T-cell (primary cell): Measurements from ENCODE around the gene CYP1A2. TPM values are rescaled to one million over a fixed set of nuclear protein-coding genes. Genes with fewer than 3 reads are reported as not detected.
A peak's percentile ranks its signal among the peaks of the same experiment; 100 is the strongest.

Experiments used
- ATAC-seq, 4 experiments: fragments of 200-7000 bp in 3 of 4; fragments of 150-1000 bp in 1 of 4; cut with Tn5 transposase; replicated peaks in 1 of 4; 1 replicate in 3 of 4; 2 replicates in 1 of 4; pipeline ENCODE4 v1.10.0; 2021; ENCODE audit warnings: moderate library complexity in 3 of 4, mild to moderate bottlenecking in 2 of 4, moderate number of reproducible peaks in 1 of 4
- CTCF ChIA-PET, 2 donors: fragments of 300-600 bp; sonication (Branson Sonifier 250); formaldehyde crosslinking; loops; one replicate each; lab custom pipeline; 2022; ENCODE audit warnings: antibody characterized with exemption in 2 of 2; lab: Charles Lee
- POLR2A ChIA-PET, 2 donors: fragments of 300-600 bp; sonication (Branson Sonifier 250); formaldehyde crosslinking; loops; one replicate each; lab custom pipeline; 2022; ENCODE audit warnings: antibody characterized with exemption in 2 of 2; lab: Charles Lee
- DNase-seq, 35 experiments: peaks; one replicate each; pipeline versions ENCODE4 v3.0.0 to v3.0.0-alpha.2; 2013 to 2023
- H3K27ac ChIP-seq: one replicate; pipeline ENCODE4 v1.5.1; 2013; ENCODE audit warnings: low read length
- H3K27me3 ChIP-seq, 2 experiments: replicated peaks in 1 of 2; 1 replicate in 1 of 2; 2 replicates in 1 of 2; pipeline versions ENCODE4 v1.6.1 to v1.7.0; 2013; ENCODE audit warnings: low read length in 1 of 2, mixed read lengths in 1 of 2; ENCODE audit not compliant: control insufficient read depth in 2 of 2, insufficient read depth in 2 of 2; ENCODE audit errors: extremely low read depth in 1 of 2
- H3K36me3 ChIP-seq, 2 donors: 1 replicate in 1 of 2; 2 replicates in 1 of 2; pipeline versions ENCODE4 v1.6.1 to v1.7.0; 2013; ENCODE audit warnings: low read length in 1 of 2; ENCODE audit not compliant: control insufficient read depth in 2 of 2, insufficient read depth in 1 of 2; ENCODE audit errors: extremely low read depth in 1 of 2
- H3K4me1 ChIP-seq, 2 experiments: 1 replicate in 1 of 2; 2 replicates in 1 of 2; pipeline versions ENCODE4 v1.6.1 to v1.7.0; 2013; ENCODE audit warnings: low read length in 2 of 2, mixed read lengths in 1 of 2; ENCODE audit not compliant: insufficient read depth in 2 of 2, control insufficient read depth in 1 of 2; ENCODE audit errors: extremely low read depth in 1 of 2
- H3K4me3 ChIP-seq, 2 donors: 1 replicate in 1 of 2; 2 replicates in 1 of 2; pipeline versions ENCODE4 v1.5.1 to v1.7.0; 2013; ENCODE audit warnings: mild to moderate bottlenecking in 2 of 2, low read length in 1 of 2, moderate library complexity in 1 of 2; ENCODE audit not compliant: control insufficient read depth in 1 of 2; ENCODE audit errors: extremely low read depth in 1 of 2
- H3K9me3 ChIP-seq: 2 replicates; pipeline ENCODE4 v1.7.0; 2013
- H3K27ac Mint-ChIP-seq, 2 donors: one replicate each; pipeline ENCODE4 v1.8.0; 2020 to 2021; ENCODE audit warnings: mild to moderate bottlenecking in 2 of 2, mixed read lengths in 2 of 2
- H3K27me3 Mint-ChIP-seq, 2 donors: one replicate each; pipeline ENCODE4 v1.8.0; 2021 to 2022; ENCODE audit warnings: mixed read lengths in 2 of 2
- H3K36me3 Mint-ChIP-seq: one replicate; pipeline ENCODE4 v1.8.0; 2021; ENCODE audit warnings: mixed read lengths
- H3K4me1 Mint-ChIP-seq, 3 donors: one replicate each; pipeline ENCODE4 v1.8.0; 2020 to 2022; ENCODE audit warnings: mixed read lengths in 3 of 3, mild to moderate bottlenecking in 1 of 3
- H3K4me3 Mint-ChIP-seq, 3 donors: one replicate each; pipeline ENCODE4 v1.8.0; 2020 to 2022; ENCODE audit warnings: mild to moderate bottlenecking in 3 of 3, mixed read lengths in 3 of 3, moderate library complexity in 3 of 3
- H3K9me3 Mint-ChIP-seq, 3 donors: one replicate each; pipeline ENCODE4 v1.8.0; 2020 to 2022; ENCODE audit warnings: mixed read lengths in 3 of 3
- WGBS: methylation state at CpG from one replicate; pipeline ENCODE4 v1.1.5; 2013; ENCODE audit warnings: missing lambda C conversion rate; ENCODE audit not compliant: insufficient coverage; 5-methylcytosine and 5-hydroxymethylcytosine counted together
- total RNA-seq, 35 experiments: library from RNA in 6 of 35; stranded (reverse) in 6 of 35; fragments of 120-200 nt in 1 of 35; gene quantifications; one replicate each; pipeline versions ENCODE4 v1.2.1 to v1.2.4 and lab custom pipeline; 2013 to 2026

The CYP1A2 gene
- total RNA-seq, 5 donors from 2014 or later (not counting 1 experiment from before 2014, with no cell fraction given): not detected

DNA sequence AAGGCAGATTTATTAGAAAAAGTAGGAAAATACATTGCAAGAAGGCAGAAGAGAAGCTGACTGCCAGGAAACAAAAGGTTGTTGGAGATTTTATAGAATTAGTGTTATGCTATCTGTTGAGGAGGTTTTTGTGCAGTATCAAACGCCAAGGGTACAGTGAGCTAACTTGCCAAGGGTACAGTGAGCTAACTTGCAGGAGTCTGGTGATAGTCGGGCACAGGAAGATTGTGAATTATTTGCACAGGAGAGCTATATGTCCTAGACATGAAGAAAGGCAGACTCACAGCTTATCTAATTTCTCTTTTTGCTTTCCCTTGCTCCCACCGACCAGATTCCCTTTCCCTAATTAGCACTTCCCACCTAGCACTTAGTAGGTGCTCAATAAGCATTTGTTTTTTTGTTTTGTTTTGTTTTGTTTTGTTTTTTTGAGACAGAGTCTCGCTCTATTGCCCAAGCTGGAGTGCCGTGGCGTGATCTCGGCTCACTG lies 30.6 kb downstream of the CYP1A2 start:
- peak overlapping the region; percentile 97 for H3K27ac ChIP-seq
- DNase-seq (peak in 1 of 35 experiments; percentile 41), ATAC-seq (no peak)
- no peaks in the 10 kb centered on the region for H3K27me3 ChIP-seq
- 56% methylated on average over 4 of the region's 7 CpGs for WGBS
- H3K4me1 ChIP-seq: peaks cover 47 to 86% of the 10 kb centered on the region in 2 experiments
- CTCF ChIA-PET: interaction anchor here (0.5 to 10.2 kb wide), 7 partner anchors 8 to 123 kb away, joined by 3 to 158 read pairs (median 16); no protein-coding TSS in a partner anchor
- no peak overlapping the region for H3K4me3 ChIP-seq
- H3K27ac Mint-ChIP-seq: peak overlapping the region; percentile 99
- no peaks in the 10 kb centered on the region for H3K9me3 Mint-ChIP-seq
- H3K36me3 Mint-ChIP-seq: no peaks in the 10 kb centered on the region
- POLR2A ChIA-PET: interaction anchor here (0.6 to 1.6 kb wide), 3 partner anchors 8 to 146 kb away, joined by 3 to 6 read pairs (median 5); no protein-coding TSS in a partner anchor
- no peaks in the 10 kb centered on the region for H3K36me3 ChIP-seq
- peaks cover 77 to 78% (median 77%) of the 10 kb centered on the region in 3 donors for H3K4me1 Mint-ChIP-seq
- H3K4me3 Mint-ChIP-seq: peak overlapping the region in 2 of 3 donors; percentile 25 to 97
- no peaks in the 10 kb centered on the region for H3K27me3 Mint-ChIP-seq
- no peaks in the 10 kb centered on the region for H3K9me3 ChIP-seq

DNA sequence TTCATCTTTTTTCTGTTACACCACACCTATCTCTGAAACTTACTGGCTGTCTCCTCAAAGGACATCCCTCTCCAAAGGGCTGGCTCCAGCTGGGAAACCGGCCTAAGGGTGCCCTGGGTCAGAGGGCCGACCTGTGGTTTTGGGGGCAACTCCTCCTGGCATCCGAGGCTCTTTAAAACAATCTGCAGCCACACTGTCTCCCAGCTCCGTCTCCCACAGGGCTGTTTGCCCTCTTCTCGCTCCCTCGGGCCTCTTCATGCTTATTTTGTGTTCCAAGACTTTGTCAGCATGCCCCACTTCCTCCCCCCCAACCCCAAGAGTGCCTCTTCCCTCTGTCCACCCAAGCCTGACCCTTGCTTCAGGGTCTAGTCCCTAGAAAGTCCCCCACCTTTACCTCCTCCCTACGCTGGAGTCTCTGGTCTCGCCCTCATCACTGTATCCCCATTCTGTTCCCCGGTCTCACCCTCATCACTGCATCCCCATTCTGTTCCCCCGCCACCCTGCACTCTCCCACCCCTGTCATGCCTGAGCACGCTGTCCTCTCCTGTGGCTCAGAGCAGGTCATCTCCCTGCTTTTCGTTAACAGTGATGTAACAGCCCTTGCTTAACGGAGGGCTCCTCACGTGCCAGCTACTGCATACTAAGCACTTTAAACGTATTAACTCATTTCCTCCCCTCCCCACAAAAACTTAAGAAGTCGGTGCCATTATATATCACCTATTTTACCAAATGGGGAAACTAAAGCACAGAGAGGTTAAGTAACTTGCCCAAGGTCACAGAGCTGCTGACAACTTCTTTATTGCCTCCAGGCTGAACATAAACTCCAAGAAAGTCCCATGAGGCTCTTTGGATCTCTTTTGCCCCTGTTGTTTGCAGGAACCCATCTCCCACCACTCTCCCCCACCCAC lies 32.1 kb downstream of the CYP1A2 start:
- ChIA-PET POLR2A (interaction anchor here (0.6 to 1.1 kb wide), 2 partner anchors 9 to 11 kb away, joined by 3 to 4 read pairs; no protein-coding TSS in a partner anchor), CTCF (interaction anchor here (0.5 to 10.2 kb wide), 9 partner anchors 10 to 240 kb away, joined by 3 to 158 read pairs (median 6); partner anchors contain the start of gene ARID3B (in 1 of the 2))
- H3K9me3 ChIP-seq: no peaks in the 10 kb centered on the region
- peaks cover 0 to 6% of the 10 kb centered on the region in 2 donors for H3K36me3 ChIP-seq
- peaks cover 48 to 89% of the 10 kb centered on the region in 2 experiments for H3K4me1 ChIP-seq
- H3K27ac ChIP-seq: peak overlapping the region; percentile 97
- DNase-seq (peak in 12 of 35 experiments; percentile 35 to 80 (median 46)), ATAC-seq (peak; percentile 7 to 25 (median 10))
- Mint-ChIP-seq H3K4me1 (peaks cover 79 to 84% (median 80%) of the 10 kb centered on the region in 3 donors), H3K36me3 (no peaks in the 10 kb centered on the region), H3K4me3 (peak overlapping the region; percentile 88 to 97 (median 89)), H3K27ac (peak overlapping the region; percentile 99), H3K9me3 (no peaks in the 10 kb centered on the region), H3K27me3 (no peaks in the 10 kb centered on the region)
- 4% methylated on average over 16 of the region's 16 CpGs for WGBS
- H3K27me3 ChIP-seq: no peaks in the 10 kb centered on the region
- peak overlapping the region; percentile 58 to 74 for H3K4me3 ChIP-seq

DNA sequence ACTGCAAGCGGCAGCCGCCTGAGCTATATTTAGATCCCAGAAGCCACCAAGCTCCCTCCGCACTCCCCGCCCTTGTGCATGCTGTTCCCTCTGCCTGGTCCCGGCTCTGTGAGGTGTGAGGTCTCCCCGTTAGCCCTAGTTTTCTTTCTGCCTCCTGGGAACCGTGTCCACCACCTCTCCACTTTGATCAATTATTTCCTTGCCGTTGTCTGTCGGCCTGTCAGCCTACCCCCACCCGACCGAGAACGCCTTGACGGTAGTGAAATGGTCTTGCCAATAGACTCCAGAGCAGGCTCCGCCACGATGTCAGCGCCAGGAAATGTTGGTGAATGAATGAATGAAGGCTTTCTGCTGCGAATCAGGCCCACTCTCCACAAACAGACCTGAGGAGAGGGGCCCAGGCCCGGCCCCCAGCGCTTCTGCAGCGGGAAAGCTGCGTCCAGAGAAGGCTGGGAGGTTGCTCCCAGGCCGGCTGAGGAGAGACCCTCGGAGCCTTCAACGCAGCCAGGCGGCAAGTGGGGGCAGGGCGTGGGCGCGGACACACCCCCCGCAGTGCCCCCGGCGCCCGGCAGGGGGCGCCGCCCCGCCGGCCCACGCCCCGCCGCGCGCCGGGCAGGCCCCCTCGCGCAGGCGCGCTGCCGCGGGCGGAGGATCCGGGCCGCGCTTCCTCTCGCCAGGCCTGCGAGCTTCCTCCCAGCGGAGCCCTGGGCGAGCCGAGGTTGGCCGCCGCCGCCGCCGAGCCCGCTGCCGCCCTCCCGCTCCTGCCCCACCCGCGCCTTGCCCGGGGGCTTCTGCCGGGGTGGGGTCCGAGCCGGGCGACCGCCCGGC lies 33.0 kb downstream of the CYP1A2 start, which contains the start of gene CSK:
CSK (plus strand) TSS at position 650 of the 828 bp plus-strand sequence. CDS start 16,218 bp downstream, outside the sequence.
- H3K4me3 Mint-ChIP-seq: peak within 1 kb of the TSS; percentile 93 to 97 (median 93)

DNA sequence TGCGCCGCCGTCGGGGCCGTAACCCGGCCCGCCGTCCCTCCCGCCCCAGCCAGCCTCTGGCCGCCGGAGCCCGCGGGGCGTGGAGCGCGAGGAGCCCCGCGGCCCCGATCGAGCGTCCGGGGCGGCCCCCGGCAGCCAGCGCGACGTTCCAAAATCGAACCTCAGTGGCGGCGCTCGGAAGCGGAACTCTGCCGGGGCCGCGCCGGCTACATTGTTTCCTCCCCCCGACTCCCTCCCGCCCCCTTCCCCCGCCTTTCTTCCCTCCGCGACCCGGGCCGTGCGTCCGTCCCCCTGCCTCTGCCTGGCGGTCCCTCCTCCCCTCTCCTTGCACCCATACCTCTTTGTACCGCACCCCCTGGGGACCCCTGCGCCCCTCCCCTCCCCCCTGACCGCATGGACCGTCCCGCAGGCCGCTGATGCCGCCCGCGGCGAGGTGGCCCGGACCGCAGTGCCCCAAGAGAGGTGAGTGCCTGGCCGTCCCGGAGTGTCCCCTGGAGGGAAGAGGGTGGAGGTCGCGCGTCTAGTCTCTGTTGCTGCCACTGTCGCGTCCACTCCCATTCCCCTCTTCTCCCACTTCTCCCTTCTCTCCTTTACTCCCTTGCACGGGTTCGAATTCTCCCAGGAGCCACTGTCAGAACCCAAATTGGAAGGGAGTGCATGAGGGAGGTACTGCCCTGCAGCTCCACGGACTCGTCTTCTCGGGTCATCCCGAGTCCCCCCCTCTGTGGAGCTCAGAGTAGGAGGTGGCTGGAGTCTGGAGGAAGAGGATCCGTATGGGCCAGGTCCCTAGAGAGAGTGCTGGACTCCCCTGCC lies 33.8 kb downstream of the CYP1A2 start:
- Histone ChIP-seq H3K9me3 (no peaks in the 10 kb centered on the region), H3K36me3 (peaks cover 0 to 10% of the 10 kb centered on the region in 2 donors), H3K27me3 (no peaks in the 10 kb centered on the region), H3K27ac (peak overlapping the region; percentile 93), H3K4me1 (peaks cover 51 to 89% of the 10 kb centered on the region in 2 experiments), H3K4me3 (peak overlapping the region; percentile 90 to 95)
- Mint-ChIP-seq H3K9me3 (no peaks in the 10 kb centered on the region), H3K27ac (peak overlapping the region; percentile 97 to 99), H3K4me1 (peaks cover 78 to 83% (median 80%) of the 10 kb centered on the region in 3 donors), H3K36me3 (no peaks in the 10 kb centered on the region), H3K4me3 (peak overlapping the region; percentile 84 to 93 (median 93)), H3K27me3 (no peaks in the 10 kb centered on the region)
- CTCF ChIA-PET: interaction anchor here (0.8 to 10.2 kb wide), 3 partner anchors 11 to 13 kb away, joined by 3 to 158 read pairs (median 5); no protein-coding TSS in a partner anchor
- POLR2A ChIA-PET: interaction anchor here (0.5 to 2.8 kb wide), 4 partner anchors 11 to 811 kb away, joined by 3 to 9 read pairs (median 3); no protein-coding TSS in a partner anchor
- DNase-seq (peak in 33 of 35 experiments; percentile 32 to 82 (median 65)), ATAC-seq (peak; percentile 44 to 61 (median 56))
- 0% methylated on average over 43 of the region's 72 CpGs for WGBS

More for the DNA sequence above, 33.0 kb downstream of the CYP1A2 start, which contains the start of gene CSK:
- Mint-ChIP-seq H3K4me1 (peaks cover 78 to 83% (median 80%) of the 10 kb centered on the region in 3 donors), H3K36me3 (no peaks in the 10 kb centered on the region), H3K9me3 (no peaks in the 10 kb centered on the region), H3K27ac (peak within 1 kb of the TSS; percentile 99), H3K27me3 (no peaks in the 10 kb centered on the region)
- 0% methylated on average over 61 of the region's 74 CpGs for WGBS
- CTCF ChIA-PET: interaction anchor here (0.5 to 10.2 kb wide), 7 partner anchors 11 to 677 kb away, joined by 3 to 158 read pairs (median 6); no protein-coding TSS in a partner anchor
- H3K27ac ChIP-seq: peak within 1 kb of the TSS; percentile 97
- no peaks in the 10 kb centered on the region for H3K9me3 ChIP-seq
- POLR2A ChIA-PET: interaction anchor here in 1 of 2 donors (0.6 kb wide), 2 partner anchors 10 to 12 kb away, joined by 3 read pairs; no protein-coding TSS in a partner anchor
- H3K36me3 ChIP-seq: peaks cover 0 to 10% of the 10 kb centered on the region in 2 donors
- H3K4me1 ChIP-seq: peaks cover 50 to 89% of the 10 kb centered on the region in 2 experiments
- H3K4me3 ChIP-seq: peak within 1 kb of the TSS; percentile 90 to 95
- H3K27me3 ChIP-seq: no peaks in the 10 kb centered on the region
- ATAC-seq (peak; percentile 66 to 76 (median 68)), DNase-seq (peak; percentile 53 to 92 (median 72))
